HPDE6-E6E7 (cell line): ENCODE measurements around the gene PSME1.
"Not testable (repeated sequence)": the region's sequence is repeated elsewhere in the genome, so short reads cannot be mapped to it uniquely, and the experiment has no call there.

Experiments
- DNase-seq: peaks from one replicate; pipeline ENCODE4 v3.0.0; 2011; ENCODE audit warnings: missing footprints; ENCODE audit errors: extremely low spot score

The PSME1 gene

GRCh38 chr14:24105609-24106239 lies 30.3 kb upstream of the PSME1 start:
- not testable (repeated sequence) for DNase-seq

DNA sequence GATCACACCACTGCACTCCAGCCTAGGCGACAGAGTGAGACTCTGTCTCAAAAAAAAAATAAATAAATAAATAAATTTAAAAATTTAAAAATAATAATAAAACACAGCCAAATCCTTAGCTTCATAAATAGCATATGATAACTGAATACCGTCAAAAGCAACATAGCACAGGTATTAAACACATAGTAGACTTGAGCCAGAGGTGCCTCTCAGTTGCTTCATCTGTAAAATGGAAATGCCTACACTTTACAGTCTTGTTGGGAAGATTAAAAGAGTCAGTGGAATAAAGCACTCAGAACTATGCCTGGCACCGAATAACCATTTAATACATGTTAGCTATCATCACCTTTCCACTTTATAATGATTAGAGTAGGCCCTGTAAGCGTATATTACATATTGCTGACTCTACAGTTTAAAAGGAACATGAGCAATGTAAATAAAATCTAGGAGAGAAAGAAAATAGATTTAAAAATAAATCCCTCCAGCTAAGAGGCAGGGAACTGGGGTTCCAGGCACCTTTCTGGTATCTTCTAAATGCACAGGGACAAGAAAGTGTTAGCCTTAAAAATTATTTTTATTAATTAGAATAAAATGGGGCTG lies 29.2 kb upstream of the PSME1 start:
- no peak for DNase-seq

DNA sequence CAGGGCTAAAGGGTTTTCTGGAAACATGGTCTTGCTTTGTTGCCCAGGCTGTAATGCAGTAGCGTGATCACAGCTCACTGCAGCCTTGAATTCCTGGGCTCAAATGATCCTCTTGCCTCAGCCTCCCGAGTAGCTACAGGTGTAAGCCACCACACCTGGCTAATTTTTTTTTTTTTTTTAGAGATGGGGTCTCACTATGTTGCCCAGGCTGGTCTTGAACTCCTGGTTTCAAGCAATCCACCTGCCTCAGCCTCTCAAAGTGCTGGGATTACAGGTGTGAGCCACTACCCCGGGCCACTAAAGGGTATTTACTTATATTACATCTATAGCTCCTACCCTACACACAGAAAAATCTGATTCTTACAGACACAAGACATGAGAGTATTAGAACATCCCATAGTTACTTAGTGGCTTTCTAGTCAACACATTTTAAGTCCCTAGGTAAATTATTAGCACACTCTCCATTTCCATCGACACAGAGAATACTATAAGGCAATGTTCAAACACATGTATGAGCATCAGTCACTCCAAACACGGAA lies 27.6 kb upstream of the PSME1 start:
- no peak for DNase-seq

- DNase-seq: no peak
Observed at GRCh38 chr14:24110060-24110459, 25.9 kb upstream of the PSME1 start.

DNA sequence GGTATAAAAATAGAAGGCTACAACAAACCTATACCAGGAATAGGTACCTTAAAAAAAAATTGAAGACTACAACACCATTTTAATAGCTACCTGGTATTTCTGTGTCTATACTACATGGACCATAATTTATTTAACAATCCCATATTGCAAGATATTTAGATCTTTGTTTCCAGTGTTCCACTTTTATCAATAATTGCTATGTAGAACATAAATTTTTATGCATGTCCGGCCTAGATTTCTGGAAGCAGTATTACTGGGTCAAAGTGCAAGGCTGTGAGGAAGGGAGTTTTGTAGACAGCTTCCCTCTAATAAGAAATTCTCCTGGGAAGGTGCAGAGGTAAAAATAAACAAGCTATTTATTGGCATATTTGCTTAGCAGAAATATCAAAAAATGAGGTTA lies 25.5 kb upstream of the PSME1 start:
- no peak for DNase-seq

DNA sequence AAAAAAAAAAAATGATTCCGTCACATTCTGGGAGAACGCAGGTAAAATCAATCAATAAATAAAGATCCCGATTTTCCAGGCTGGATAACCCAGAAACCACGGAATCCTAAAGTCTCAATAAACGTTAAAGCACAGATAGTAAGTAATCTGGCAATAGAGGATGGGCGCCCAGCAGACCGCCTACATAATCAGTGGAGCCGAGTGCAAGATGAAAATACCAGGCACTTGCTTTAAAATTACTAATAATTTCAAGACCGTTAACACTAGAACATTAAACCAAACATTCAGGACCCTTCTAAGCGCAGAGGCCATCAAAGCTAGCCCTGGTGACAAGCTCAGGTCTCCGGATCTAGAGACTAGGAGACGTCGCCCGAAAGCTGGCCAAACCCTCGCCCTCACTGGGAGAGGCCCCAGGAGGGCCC lies 22.6 kb upstream of the PSME1 start:
- no peak for DNase-seq

- peak; percentile 71 for DNase-seq
Observed at GRCh38 chr14:24113801-24114531, 22.0 kb upstream of the PSME1 start.

GRCh38 chr14:24114532-24115421 lies 21.2 kb upstream of the PSME1 start, which contains the start of the genes DCAF11 and NRL:
TSS of gene DCAF11 (plus strand) at chr14:24114777. CDS start at chr14:24115595, 818 bp downstream.
TSS of gene NRL (minus strand) at chr14:24114949. CDS start at chr14:24082848, 32,101 bp downstream.
- DNase-seq: peak; percentile 100

- DNase-seq: no peak
Observed at GRCh38 chr14:24115422-24116127, 20.4 kb upstream of the PSME1 start.

DNA sequence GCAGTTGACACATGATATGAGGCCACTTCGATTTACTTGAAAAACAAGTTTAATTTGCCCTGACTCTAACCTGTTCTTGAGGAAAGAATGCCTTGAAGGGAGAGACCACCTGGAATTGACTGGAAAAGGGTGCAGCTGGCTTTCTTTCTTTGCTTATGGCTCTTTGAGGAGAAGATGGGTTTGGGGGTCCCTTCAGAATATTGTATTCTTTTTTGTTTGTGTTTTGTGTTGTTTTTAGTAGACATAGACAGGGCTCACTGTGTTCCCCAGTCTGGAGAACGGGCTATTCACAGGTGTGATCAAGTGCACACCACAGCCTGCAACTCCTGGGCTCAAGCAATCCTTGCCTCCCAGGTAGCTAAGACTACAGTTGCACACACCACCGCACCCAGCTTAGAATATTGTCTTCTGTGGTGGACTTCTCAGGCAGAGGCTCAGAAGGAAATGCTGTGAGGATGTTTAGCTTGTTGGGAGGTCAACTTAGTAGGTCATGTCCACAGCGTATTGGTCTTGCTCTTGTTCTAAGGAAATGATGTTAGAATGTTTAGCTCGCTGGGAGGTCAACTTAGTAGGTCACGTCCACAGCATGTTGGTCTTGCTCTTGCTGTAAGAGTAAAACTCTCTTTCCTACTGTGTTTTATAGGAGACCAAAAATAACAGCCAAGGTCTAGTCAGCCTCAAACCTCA lies 19.7 kb upstream of the PSME1 start:
- DNase-seq: no peak

- DNase-seq: no peak
Observed at GRCh38 chr14:24117179-24117578, 18.8 kb upstream of the PSME1 start.

DNA sequence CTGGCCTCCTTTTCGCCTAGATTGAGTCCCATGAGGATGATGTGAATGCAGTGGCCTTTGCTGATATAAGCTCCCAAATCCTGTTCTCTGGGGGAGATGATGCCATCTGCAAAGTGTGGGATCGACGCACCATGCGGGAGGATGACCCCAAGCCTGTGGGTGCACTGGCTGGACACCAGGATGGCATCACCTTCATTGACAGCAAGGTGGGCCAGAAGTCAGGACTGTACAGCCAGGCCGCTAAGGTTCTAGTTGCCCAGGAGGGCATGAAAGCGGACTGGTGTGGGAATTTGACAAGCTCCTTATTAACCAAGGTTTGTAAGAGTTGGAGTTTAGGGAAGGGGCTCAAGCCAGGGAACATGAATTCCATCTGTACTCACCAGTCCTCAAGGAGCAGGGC lies 16.3 kb upstream of the PSME1 start:
- DNase-seq: no peak

DNA sequence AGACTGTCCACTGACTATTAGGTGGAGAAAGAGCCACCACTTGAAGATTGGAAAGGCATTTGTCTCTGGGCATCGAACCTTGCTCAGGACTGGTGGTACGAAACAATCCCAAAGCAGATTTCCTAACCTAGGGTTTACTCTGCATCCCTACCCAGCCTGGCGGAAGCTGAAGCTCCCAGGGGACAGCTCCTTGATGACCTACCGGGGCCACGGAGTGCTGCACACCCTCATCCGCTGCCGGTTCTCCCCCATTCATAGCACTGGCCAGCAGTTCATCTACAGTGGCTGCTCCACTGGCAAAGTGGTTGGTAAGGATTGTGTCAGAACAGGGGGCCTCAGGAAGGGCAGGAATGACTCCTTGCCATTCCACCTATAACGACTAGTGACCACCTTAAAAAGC lies 14.8 kb upstream of the PSME1 start:
- DNase-seq: no peak

- no peak for DNase-seq
Observed at GRCh38 chr14:24122416-24122815, 13.6 kb upstream of the PSME1 start.

DNA sequence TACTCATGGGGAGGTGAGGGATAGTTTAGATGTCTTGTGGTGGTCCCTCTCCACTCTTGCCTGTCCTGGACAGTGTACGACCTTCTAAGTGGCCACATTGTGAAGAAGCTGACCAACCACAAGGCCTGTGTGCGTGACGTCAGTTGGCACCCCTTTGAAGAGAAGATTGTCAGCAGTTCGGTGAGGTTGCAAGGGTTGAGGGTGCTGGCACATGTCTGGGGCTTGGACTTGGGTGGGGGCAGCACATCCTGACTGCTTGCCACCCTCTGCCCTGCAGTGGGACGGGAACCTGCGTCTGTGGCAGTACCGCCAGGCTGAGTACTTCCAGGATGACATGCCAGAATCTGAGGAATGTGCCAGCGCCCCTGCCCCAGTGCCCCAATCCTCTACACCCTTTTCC lies 13.1 kb upstream of the PSME1 start:
- no peak for DNase-seq

DNA sequence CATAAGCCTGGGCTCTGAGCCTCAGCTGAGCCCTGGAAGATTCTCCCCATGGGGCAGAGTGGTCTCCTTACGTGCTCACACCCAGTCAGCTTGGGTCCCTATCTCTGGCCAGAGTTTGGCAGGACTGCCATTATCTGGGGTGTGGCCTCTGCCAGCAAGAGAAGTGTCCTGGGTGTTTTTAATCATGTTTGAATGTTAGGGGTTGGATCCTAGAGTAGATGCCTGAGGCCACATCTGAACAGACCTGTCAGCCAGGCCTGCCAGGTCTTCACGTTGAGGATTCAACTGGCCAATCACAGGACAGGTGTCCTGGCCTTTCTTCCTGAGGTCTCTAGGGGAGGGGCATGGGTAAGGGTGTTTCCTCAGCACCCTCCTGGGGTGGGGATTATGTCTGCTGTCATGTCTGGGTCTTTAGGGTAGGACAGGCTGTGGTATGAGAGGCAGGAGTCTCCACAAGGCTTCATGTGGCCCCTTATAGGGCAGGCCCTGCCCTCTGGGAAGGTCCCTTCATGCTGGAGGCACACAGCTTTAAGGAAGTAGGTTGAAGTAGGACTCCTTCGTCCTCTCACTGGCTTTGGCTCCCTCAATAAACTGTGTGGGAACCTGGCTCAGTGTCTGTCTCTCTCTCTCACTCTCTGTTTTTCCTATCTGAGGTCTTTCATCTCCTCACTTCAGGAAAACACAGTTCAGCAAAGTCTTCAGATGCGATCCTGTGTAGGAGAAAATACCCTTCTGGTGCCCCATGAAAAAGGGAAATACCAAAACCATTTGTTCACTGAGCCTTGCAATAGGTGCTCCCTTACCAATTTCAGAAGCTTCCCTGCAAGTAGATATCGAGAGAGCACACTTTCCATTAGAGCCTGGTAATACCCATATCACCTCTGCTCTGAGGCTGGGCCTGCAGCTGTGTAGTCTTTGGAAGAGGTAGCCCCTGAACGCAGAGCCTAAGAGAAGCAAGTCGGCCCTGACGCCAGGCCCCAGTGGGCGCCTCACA lies 12.3 kb upstream of the PSME1 start:
- DNase-seq: no peak

DNA sequence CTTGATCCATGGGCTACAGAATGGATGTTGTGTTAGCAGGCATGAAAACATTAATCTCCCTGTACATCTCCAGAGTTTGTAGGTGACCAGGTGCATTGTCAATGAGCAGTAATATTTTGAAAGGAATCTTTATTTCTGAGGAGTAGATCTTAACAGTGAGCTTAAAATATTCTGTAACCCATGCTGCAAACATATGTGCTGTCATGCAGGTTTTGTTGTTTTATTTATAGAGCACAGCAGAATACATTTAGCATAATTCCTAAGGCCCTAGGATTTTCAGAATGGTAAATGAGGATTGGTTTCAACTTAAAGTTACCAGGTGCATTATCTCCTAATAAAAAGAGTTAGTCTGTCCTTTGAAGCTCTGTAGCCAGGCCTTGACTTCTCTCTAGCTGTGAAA lies 9.1 kb upstream of the PSME1 start:
- no peak for DNase-seq

DNA sequence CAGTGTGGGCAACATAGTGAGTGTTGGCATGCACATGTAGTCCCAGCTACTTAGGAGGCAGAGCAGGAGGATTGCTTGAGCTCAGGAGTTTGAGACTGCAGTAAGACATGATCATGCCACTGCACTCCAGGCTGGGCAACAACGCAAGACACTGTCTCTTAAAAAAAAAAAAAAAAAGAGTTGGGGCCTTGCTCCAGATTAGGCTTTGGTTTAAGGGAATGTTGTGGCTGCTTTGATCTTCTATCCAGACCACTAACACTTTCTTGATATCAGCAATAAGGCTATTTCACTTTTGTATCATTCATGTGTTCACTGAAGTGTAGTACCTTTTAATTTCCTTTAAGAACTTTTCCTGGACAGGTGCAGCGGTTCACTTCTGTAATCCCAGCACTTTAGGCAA lies 8.3 kb upstream of the PSME1 start:
- no peak for DNase-seq

GRCh38 chr14:24129410-24129998 lies 6.5 kb upstream of the PSME1 start:
- DNase-seq: no peak
